Measurements from ENCODE around the gene IREB2. TPM values are rescaled to one million over a fixed set of nuclear protein-coding genes. Genes with fewer than 3 reads are reported as not detected.

Gene IREB2
- total RNA-seq, 1 experiment from 2014 or later = 86.4 TPM

GRCh38 chr15:78396976-78397375 lies 41.0 kb upstream of the IREB2 start:
- no peak for DNase-seq (ENCODE audit: low spot score)

GRCh38 chr15:78397382-78397781 lies 40.6 kb upstream of the IREB2 start:
- POLR2A ChIA-PET (ENCODE audit: low non-redundant PET) = no interaction called here
- Histone ChIP-seq H3K4me3 (ENCODE audit: low read depth, low read length, poor library complexity, severe bottlenecking) (no peak overlapping the region), H3K36me3 (ENCODE audit: insufficient read depth, low read length, poor library complexity, severe bottlenecking) (no peaks in the 10 kb centered on the region), H3K27ac (ENCODE audit: low read depth, low read length, poor library complexity, severe bottlenecking) (no peak overlapping the region), H3K27me3 (replicated peaks; ENCODE audit: insufficient read depth, low read depth, low read length, poor library complexity) (no peaks in the 10 kb centered on the region), H3K4me1 (ENCODE audit: insufficient read depth, low read length, poor library complexity, severe bottlenecking) (no peaks in the 10 kb centered on the region), H3K9me3 (ENCODE audit: low read depth, low read length, poor library complexity, severe bottlenecking) (no peaks in the 10 kb centered on the region)
- TF ChIP-seq EZH2 (IDR thresholded peaks at IDR 0.05; ENCODE audit: borderline replicate concordance, low read depth, low read length, poor library complexity, severe bottlenecking) (no peak), CTCF (conservative IDR thresholded peaks at IDR 0.05; ENCODE audit: low read depth, low read length) (no peak)
- no TSS peak for BruUV-seq (replicated peaks)
- intact Hi-C loops (cut with micrococcal nuclease; ENCODE audit: unreplicated experiment) = no loop called here
- no peak for DNase-seq (ENCODE audit: low spot score)
- CTCF ChIA-PET = no interaction called here

More at GRCh38 chr15:78396976-78397375, 41.0 kb upstream of the IREB2 start:
- ChIA-PET CTCF (interaction anchor here (0.7 kb wide), 1 partner anchor 569 kb away, joined by 5 read pairs; no protein-coding TSS in a partner anchor), POLR2A (ENCODE audit: low non-redundant PET) (no interaction called here)
- Histone ChIP-seq H3K36me3 (ENCODE audit: insufficient read depth, low read length, poor library complexity, severe bottlenecking) (no peaks in the 10 kb centered on the region), H3K9me3 (ENCODE audit: low read depth, low read length, poor library complexity, severe bottlenecking) (no peaks in the 10 kb centered on the region), H3K27ac (ENCODE audit: low read depth, low read length, poor library complexity, severe bottlenecking) (no peak overlapping the region), H3K4me3 (ENCODE audit: low read depth, low read length, poor library complexity, severe bottlenecking) (no peak overlapping the region), H3K4me1 (ENCODE audit: insufficient read depth, low read length, poor library complexity, severe bottlenecking) (no peaks in the 10 kb centered on the region), H3K27me3 (replicated peaks; ENCODE audit: insufficient read depth, low read depth, low read length, poor library complexity) (no peaks in the 10 kb centered on the region)
- BruUV-seq (replicated peaks) = no TSS peak
- intact Hi-C loops (cut with micrococcal nuclease; ENCODE audit: unreplicated experiment) = no loop called here
- TF ChIP-seq EZH2 (IDR thresholded peaks at IDR 0.05; ENCODE audit: borderline replicate concordance, low read depth, low read length, poor library complexity, severe bottlenecking) (no peak), CTCF (conservative IDR thresholded peaks at IDR 0.05; ENCODE audit: low read depth, low read length) (0 out of 2 replicates have a peak, but pooled peaks have one; percentile 18)

GRCh38 chr15:78398076-78398825 lies 39.8 kb upstream of the IREB2 start:
- Histone ChIP-seq H3K4me1 (ENCODE audit: insufficient read depth, low read length, poor library complexity, severe bottlenecking) (no peaks in the 10 kb centered on the region), H3K4me3 (ENCODE audit: low read depth, low read length, poor library complexity, severe bottlenecking) (no peak overlapping the region), H3K27ac (ENCODE audit: low read depth, low read length, poor library complexity, severe bottlenecking) (no peak overlapping the region), H3K9me3 (ENCODE audit: low read depth, low read length, poor library complexity, severe bottlenecking) (no peaks in the 10 kb centered on the region), H3K36me3 (ENCODE audit: insufficient read depth, low read length, poor library complexity, severe bottlenecking) (no peaks in the 10 kb centered on the region), H3K27me3 (replicated peaks; ENCODE audit: insufficient read depth, low read depth, low read length, poor library complexity) (no peaks in the 10 kb centered on the region)
- intact Hi-C loops (cut with micrococcal nuclease; ENCODE audit: unreplicated experiment) = no loop called here
- TF ChIP-seq EZH2 (IDR thresholded peaks at IDR 0.05; ENCODE audit: borderline replicate concordance, low read depth, low read length, poor library complexity, severe bottlenecking) = no peak
- TF ChIP-seq CTCF (conservative IDR thresholded peaks at IDR 0.05; ENCODE audit: low read depth, low read length) = no peak
- no peak for DNase-seq (ENCODE audit: low spot score)
- ChIA-PET CTCF (no interaction called here), POLR2A (ENCODE audit: low non-redundant PET) (no interaction called here)
- BruUV-seq (replicated peaks) = no TSS peak
